ENCODE measurements around the gene LGI1.
A peak's percentile ranks its signal among the peaks of the same experiment; 100 is the strongest.
"Not testable (repeated sequence)": the region's sequence is repeated elsewhere in the genome, so short reads cannot be mapped to it uniquely, and the experiment has no call there.

Gene LGI1

DNA sequence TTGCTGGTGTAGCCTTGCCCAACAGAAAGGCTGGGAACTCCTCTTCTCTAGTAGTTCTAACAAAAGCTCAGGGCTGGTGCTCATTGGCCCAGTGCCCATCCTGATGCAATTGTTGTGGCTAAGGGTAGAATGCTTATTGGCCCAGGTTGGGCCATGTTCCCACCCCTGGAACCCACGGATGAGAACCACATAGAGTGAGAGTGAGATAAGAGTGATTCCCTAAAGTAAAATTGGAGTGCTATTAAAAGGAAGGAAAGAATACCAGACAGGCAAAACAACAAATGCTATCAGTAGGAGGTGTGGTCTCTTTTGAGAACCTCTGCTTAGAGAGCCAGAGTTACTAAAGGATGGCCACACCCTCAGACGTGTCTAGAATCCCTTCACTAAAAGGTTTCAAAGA lies 49.2 kb downstream of the LGI1 start:
- no peak for DNase-seq (ENCODE audit: low read depth in 3 of 3)

DNA sequence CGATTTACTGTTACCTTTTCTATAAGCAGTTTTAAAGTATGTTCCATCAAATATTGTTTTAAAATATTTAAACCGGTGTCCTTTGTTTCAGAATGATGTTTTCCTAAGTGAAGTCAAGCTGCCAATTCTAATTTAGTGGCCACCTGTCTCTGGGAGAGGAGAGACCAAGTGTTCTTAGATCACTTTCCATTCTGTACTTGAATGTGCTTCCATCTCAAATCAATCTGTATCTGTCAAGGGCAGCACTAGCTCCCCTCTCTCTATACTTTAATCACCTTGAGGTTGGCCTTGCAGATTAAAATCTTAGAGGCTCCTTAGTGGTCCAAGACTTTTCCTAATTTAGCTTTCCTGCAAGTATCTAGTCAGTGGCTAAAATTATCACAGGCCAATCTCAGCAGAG lies 49.6 kb downstream of the LGI1 start:
- no peak for DNase-seq (ENCODE audit: low read depth in 3 of 3)

DNA sequence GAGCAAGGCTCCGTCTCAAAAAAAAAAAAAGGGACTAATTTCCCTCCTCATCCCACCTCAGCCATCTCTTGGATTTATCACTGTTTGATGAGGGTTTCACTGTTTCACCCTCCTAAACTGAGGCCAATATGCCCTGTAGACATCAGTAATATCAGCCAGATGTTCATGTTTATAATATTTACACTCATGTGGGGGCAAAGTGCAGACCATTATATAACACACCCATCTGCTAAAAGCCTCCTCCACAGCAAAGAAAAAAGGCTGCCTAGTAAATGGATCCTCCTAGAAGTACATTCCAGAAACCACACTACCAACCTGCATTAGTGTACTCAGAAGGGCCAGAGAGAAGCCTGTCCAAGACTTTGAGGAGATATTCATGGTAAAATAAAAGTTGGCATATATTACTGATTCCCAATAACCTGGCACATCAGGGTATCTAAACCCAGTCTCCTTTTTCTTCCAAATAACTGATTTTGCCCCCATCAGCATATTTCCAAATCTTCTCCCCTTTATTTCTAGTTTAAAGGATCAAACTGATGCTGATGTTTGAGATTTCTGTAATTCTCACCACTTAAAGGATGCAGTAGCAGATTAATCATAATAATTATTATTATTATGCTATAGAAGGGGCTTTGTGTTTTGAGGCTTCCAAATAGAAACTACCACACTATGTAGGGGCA lies 55.1 kb downstream of the LGI1 start:
- no peak for DNase-seq (ENCODE audit: low read depth in 3 of 3)

DNA sequence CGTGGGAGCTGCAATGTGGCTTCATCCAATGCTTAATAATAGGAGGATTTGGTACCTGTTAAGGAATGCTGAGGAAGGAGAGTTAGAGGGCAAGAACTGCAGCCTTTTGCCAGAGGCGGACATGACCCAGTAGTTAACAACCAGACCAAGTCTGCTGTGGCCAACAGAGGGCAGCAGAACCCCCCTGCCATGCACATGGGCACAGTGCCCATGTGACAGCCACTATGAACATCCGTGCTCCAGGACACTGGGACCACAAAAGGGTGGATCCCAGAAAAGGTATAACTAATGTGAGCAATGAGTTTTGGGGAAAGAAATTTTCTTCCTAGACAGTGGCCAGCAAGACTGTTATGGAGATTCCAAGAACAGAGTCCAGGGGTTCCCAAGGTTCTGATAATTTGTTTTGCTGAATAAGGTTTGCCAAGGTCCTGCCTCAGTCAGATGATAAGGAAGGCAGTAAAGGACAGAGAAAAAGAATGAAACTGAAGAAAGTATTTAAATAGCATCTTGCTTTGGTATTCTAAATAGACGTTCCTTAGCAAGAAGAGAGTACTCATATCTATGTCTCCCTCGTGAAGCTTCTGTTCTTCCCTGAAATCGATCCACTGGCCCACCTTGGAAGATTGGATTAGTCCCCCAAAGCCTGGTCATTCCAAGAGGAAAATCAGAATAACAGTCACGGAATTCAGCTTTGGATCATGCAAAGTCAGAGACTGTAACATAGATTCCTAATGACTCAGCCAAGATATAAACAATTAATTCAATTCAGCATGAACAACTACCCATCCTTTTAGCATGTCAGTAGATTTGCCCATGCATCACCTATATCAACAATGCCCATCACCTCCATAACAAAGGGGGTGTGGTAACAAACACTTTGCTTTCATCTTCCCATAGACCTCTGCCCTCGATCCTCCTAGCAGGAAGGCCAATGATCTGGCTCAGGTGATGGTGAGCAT lies 56.0 kb downstream of the LGI1 start:
- peak; percentile 14 to 47 (median 19) for DNase-seq (ENCODE audit: low read depth in 3 of 3)

DNA sequence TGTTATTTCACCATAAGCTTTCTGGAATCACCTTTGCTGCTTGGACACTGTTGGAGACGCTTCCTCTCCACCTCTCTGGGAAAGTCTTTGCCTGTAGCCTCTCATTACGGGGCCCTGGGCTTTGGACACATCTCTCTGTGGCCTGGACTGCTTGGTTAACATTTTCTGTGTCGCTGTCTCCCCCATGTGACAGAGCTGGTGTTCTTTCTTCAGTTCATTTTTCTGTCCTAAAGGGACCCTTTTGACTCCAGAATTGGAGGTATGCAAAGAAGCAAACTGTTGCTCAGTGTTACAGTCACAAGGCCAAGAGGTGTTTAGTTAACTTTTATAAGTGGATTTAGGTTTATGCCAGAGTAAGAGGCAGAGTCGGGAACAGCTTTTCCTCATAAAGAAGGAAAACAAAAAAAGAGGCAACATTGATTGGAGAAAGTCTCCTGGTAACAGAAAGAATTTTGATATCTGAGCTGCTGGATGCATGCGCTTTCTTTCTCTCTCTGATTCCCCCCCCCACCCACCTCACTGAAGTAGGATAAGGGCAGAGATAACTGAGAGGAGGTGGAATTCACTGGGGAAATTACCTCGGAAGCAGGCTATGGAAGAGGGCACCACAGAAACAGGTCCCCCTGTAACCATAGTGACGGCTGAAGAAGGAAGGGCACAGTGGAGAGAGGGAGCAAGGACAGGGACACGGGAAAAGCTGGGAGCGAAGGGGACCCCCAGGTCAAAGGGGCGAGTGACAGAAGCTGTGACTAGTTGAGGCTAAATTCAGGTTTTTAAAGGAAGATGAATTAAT lies 57.8 kb downstream of the LGI1 start:
- no peak for DNase-seq (ENCODE audit: low read depth in 3 of 3)

DNA sequence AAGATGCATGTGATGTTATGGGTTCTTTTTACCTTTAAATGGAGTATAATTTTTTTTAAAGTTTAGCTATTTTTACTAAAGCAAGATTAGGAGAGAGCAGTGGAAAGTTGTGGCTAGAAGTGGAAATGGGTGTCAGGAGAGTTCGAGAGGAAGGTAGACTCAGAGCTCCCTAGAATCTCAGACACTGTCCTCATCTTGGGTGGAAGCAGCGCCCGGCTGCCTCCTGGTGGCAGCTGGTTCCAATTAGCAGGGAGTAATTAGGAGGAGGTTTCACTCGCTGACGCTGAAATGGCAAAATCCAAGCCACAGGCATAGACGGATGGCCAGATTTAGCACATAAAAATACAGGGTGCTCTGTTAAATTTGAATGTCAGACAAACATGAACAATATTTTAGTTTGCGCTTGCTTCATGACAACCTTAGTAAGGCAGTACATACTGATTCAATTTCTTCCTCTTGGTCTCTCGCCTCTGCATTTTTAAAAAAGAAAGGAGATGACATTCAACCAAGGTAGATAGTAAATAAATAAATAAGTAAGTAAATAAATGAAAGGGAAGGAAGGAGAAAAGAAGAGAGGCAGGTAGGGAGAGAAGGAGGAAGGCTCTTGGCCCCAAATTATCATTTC lies 58.5 kb downstream of the LGI1 start:
- DNase-seq (ENCODE audit: low read depth in 3 of 3): peak in 2 of 3 donors; percentile 8 to 33

DNA sequence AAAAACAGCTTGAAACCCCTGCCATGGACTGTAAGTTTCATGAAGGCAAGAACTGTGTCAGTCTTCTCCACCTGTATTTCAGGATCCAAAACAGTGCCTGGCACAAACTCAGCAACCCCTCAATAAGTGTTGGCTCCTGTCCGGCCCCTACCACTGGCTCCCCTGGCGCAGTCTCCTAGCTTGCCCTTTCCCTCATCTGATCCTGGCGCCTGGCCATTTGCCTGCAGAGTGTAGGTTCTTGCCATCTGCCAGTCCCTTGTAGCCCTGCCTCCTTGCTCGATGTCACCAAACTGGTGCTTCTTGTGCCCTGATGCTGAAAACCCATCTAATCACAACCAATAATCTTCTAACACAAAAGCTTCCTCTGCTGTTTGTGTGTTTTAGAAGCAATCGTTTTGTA lies 60.4 kb downstream of the LGI1 start:
- DNase-seq (ENCODE audit: low read depth in 3 of 3): no peak

DNA sequence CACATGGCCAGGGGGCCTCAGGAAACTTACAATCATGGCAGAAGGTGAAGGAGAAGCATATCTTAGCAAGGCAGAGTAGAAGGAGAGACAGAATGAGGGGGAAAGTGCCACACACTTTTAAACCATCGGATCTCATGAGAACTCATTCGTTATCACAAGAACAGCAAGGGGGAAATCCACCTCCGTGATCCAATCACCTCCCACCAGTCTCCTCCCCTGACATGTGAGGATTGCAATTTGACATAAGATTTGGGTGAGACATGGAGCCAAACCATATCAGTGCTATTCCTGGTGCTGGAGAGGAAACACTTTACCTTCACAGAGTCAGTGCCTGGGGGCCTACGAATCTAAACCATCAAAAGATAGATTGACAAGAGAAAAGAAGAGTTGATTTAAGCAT lies 61.8 kb downstream of the LGI1 start:
- no peak for DNase-seq (ENCODE audit: low read depth in 3 of 3)

DNA sequence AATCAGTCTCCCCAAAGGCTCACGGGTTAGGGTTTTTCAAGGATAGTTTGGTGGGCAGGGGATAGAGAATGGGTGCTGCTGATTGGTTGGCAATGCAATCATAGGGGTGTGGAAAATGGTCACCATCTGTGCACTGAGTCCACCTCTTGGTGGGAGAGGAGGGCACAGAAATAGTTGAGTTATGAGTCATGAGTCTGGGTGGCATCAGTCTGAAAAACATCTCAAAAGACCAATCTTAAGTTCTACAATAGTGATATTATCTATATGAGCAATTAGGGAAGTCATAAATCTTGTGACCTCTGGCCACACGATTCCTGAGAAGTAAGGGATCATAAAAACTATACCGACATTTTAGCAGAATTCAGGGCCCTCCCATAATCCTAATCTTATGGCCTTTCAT lies 62.7 kb downstream of the LGI1 start:
- no peak for DNase-seq (ENCODE audit: low read depth in 3 of 3)

DNA sequence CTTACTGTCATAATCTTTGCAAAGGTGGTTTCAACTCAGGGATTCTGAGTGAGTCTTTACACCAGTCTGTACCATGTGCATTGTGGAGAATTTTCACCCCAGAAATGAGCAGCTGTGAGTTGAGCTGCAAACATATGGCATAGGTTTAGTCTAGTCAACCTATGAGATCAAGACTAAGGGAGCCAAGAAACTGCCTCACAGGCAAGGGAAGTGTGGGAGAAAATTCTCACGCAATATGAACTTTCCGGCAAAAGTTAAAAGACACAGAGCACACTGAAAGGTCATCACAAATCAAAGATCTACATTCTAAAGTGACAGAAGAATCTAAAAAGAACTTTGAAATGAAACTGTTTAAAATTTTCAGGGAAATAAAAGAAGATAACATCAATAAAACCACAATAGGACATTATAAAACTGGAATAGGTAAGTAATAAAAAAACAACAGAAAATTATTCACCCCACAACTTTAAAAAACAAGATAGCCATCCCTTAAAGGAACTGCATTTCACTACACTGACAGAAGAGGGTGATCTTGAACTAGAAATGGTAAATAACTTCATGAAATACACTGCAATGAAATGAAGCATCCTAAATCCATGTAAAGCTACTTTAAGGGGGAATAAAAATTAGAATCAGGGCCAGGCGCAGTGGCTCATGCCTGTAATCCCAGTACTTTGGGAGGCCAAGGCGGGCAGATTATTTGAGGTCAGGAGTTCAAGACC lies 63.5 kb downstream of the LGI1 start:
- no peak for DNase-seq (ENCODE audit: low read depth in 3 of 3)

DNA sequence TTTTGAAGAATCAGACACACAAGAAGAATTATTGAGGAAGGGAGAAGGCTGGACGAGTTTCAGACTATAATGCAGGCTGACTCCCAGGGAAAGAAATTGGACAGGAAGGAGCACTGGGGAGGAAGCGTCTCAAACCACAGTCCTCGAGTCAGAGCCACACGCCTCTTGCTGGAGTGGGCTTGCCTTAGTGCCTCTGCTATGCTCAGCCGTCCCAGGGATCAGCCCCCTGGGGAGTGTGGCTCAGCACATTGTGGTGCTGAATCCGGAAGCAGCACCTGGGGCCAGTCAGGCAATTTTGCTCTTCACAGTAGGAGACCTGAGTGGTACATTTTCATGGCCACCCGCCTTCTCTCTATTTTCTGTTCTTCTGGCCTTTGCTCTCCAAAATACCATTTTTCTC lies 68.6 kb downstream of the LGI1 start:
- no peak for DNase-seq (ENCODE audit: low read depth in 3 of 3)

DNA sequence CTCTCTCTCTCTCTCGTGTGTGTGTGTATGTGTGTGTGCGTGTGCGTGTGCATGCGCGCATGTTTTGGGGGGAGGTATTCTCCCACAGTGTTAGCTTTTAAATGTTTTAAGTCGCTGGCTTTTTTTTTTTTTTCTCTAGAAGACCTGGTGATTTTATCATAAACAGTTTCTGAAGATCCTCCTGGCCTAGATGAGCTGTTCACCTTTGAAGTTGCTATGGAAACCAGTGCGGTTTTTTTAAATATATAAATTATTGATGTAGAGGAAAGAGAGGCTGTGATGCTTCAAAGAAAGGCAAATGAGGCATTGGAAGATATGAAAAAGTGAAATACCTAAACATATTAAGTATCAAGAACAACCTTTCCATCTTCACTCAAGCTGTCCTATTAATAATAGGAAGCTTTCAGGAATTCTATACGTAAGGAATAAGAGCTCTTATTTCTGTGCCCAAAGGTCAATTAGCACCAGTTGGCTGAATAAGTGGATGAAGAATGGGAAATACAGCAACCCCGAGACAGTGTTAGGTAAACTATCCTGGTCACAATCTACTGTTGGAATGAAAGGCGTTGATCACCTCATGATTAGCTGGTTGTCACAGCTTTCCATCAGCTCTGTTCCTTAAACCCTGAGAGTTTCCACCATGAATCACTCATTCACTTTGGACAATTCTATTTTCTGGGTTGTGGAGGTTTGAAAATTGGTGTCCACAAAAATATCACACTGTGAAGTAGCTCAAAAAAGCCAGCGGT lies 69.5 kb downstream of the LGI1 start:
- DNase-seq (ENCODE audit: low read depth in 3 of 3): no peak

DNA sequence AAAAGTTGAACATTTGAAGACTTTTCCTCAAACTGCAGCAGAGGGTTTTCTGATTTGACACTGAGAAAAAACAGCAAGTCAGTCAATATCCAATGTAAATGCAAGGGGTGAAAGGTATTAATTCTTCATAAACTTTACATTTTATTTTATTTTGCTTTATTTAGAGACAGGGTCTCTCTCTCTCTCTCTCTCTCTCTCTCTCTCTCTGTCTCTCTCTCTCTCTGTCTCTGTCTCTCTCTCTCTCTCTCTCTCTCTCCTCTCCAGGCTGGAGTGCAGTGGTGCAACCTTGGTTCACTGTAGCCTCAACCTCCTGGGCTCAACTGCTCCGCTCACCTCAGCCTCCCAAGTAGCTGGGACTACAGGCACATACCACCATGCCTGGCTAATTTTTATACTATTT lies 73.3 kb downstream of the LGI1 start:
- not testable (repeated sequence) for DNase-seq (ENCODE audit: low read depth in 3 of 3)

DNA sequence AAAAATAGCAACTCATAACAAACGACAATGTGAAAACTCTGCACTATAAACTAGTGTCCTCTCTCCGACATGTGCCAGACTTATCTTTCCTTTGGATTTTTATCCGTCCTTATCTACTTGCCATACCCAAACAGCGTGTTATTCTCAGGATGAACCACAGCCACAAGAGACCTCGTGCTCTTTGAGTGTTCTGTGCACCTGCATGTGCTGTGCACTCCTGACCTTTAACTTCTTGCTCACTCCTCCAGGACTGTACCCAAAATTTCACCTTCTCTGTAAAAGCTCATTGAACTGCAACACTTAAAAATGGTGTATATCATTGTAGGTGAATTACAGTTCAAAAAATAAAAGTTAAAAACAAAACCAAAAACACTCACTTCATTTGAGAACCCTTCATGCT lies 78.0 kb downstream of the LGI1 start:
- no peak for DNase-seq (ENCODE audit: low read depth in 3 of 3)

DNA sequence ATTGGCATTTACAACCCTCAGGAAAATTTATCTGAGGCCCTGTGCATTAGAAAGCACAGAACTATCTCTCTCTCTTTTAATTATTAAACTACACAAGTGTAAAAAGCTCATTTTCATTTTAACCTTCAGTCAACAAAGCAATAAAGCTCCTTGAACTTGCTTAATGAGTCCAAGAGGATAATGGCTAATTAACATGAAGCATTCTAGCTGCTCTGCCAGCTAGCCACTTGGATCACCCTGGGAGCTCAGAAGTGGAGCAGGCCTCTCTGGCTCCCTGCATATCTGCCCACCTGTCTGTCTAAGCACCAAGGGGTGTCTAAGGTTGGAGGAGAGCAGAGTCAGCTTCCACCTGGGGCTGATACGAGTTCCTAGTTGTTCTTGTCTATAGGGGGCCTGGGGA lies 80.1 kb downstream of the LGI1 start:
- no peak for DNase-seq (ENCODE audit: low read depth in 3 of 3)

DNA sequence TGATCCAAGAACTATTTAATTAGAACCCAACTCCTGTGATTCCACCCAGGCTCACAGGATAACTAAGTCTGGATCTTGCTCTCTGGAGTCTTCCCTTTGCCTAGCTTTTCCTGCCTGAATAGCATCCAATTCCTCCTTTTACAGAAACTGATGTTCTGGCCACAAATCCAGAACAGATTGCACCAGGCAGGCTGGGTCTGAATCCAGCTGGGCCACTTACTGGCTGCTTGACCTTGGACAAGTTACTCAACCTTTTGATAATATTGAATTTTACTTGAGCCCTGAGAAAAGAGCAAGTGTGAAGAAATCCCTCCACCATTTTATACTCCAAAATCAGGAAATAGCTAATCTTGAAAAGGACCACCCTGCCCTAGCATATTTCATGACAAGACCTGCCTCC lies 80.5 kb downstream of the LGI1 start:
- no peak for DNase-seq (ENCODE audit: low read depth in 3 of 3)

DNA sequence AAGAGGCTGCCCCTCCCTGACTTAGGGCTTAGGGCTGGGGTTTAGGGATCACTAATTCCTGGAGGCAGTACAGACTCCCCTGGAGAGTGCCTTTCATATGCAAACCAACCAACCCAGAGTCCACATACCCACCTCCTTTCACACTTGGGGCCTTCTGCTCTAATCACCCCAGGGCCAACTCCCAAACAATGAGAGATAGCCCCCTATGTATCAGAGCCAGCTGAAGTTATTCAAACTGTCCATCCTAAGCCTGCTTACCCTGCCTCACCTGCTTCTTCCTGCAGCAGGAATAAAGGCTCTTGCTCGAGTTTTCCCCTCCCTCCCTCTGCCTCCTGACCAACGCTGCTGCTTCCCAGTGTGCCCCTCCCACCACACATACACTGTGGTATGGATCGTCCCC lies 84.2 kb downstream of the LGI1 start:
- no peak for DNase-seq (ENCODE audit: low read depth in 3 of 3)

DNA sequence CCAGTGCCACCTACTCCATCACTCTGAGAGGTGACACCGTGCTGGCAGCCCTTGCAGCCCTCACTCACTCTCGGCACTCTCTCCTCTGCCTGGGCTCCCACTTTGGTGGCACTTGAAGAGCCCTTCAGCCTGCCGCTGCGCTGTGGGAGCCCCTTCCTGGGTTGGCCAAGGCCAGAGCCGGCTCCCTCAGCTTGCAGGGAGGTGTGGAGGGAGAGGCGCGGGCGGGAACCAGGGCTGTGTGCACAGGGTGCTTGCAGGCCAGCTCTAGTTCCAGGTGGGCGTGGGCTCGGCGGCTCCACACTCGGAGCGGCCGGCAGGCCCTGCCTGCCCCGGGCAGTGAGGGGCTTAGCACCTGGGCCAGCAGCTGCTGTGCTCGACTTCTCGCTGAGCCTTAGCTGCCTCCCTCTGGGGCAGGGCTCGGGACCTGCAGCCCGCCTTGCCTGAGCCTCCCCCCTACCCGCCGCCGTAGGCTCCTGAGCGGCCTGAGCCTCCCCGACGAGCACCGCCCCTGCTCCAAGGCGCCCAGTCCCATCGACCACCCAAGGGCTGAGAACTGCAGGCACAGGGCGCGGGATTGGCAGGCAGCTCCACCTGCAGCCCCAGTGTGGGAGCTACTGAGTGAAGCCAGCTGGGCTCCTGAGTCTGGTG lies 87.4 kb downstream of the LGI1 start:
- DNase-seq (ENCODE audit: low read depth in 3 of 3): no peak

All from stimulated activated CD4-positive, alpha-beta T cell treated with anti-CD3 and anti-CD28 coated beads, TNF-alpha, amount 100 ng/mL, for 48 hours (primary cell).